CD4-positive, alpha-beta T cell treated with Interleukin-4 for 4 hours (primary cell): ENCODE measurements around the gene MYO5B.

ENCODE experiments used
- DNase-seq: peaks from one replicate; pipeline ENCODE4 v3.0.0-alpha.2; 2020

MYO5B gene

DNA sequence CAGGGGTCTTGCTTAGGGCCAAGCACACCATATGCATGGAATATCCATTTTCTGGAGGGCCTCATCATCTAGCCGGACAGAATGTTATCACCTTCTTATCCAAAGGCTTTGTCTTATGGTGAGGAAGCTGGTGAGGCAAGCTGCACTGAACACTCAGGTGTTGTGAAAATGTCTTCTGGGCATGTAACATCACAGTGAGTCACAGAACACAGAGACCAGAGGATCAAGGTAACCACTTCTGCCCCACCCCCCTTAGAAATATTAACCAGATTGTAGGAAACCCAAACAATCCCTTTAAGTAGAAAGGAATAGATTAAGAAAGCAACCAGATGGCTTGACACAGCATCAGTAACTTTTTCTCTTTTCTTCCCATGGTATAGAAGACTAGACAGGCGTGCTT is 51.1 kb downstream of the MYO5B start:
- no peak for DNase-seq

DNA sequence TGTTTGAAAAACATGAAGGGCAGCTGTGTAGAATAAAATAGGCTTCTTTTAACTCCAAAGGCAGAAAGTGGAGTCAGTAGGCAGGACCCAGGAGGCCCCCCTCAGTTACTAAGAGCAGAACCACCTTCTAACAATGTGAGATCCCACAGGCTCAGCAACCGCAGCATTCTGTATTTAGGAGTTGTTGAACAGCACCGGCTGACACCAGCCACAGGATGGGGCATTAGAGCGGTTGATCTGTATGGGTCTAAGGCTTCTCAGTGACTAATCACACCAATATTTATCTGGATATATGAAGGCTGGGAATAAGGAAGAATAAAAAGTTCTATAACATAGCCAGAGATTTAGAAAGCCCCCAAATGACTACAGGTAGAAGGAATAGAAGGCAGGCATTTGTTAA is 51.7 kb downstream of the MYO5B start:
- DNase-seq: no peak

DNA sequence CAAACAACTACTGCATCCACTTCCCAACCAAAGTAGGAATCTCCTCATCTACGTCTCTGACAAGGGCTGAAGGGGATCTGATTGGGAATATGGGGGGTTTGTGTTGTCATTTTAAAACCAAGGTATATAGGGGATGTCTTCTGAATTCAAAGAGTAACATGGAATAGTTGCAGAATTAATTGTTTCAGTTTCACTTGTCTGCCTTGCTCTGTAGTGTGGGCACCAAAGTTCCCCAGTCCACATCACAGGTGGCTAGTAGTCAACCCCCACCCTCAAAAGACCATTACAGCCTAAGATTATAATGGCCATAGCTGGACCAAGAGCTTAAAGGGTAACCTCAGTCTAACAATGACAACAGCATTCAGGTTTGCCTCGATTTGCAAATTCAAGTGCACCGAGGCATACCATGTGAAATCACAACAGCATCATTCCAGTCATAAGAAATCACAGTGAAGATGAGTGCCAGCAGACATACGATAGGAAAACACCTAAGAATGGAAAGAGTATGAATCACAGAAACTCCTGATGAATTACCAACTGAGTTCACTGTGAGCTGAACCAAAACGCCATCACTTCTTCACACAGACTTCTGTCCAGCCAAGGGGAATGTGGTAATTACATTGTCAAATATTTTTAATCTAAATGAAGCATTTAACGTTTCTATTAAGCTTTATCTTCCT is 52.4 kb downstream of the MYO5B start:
- DNase-seq: no peak

DNA sequence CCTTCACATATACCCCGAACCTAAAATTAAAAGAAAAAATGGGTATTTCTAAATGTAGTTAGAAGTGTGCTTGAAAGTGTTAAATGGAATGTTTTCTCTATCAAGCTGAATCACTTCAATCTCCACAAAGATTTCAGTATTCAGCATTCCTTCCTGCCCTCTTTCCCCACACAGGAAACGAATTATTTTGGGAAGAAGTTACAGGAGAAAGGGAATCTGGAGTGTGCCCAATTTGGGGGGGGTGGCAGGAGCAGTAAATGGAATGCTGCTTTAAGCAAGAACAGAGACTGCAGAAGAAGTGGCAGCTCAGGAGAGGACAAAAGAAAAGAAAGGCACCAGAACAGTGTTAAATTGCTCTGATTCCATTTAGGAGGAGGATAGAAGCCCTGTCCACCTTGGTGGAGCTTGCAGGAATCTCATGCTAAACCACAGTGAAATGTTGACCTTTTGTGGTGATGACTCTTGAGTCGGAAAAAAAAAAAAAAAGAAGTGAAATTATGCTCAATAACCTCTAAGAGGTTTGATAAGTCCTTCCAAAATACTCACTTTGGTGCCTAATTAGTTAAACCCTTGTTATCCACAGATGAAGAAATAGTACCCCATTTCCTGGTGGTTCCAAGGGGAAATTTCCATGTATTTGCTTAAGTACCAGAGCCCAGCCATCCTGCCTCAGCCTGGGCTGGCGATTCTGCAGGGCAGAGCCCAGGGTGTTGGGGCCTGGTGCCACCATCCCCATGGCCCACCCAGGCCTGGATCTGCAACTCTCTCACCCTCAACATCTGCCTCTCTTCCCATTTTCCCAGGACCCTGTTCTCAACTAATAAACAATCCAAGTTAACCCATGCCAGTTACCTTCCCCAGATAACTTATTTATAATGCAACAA is 56.5 kb downstream of the MYO5B start:
- DNase-seq: no peak

DNA sequence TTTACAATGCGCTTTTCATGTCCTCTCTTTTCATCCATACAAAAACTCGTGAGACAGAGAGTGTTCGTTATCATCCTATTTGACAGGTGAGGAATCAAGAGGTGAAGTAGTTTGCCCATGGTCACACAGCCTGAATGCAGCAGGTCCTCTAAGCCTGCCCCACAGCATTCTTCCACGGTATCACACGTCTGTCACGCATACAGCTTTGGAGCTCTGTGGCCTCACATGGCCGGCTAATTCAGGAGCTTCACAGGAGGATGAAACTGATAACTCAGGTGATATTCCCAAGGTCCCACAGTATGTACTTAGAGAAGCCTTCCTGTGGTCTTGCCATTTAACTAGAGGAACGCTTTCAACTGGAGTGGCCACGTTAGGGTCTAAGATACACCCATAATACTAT is 59.0 kb downstream of the MYO5B start:
- DNase-seq: no peak

DNA sequence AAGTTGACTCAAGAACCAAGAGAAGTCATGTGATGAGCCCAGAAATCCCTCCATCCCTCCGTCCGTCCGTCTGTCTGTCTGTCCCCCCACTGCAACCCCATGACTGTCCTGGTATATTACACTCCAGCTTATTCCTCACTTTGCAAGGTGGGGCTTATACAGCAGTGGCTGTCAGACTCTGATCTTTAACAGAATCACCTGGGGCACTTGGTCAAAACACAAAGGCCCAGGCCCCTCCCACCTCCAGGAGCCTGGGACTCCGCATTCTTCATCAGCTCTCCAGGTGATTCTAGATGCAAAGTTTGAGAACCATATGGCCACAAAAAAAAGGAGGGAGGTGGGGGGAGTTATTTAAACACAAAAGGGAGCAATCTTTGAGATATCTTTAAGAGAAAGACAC is 61.4 kb downstream of the MYO5B start:
- DNase-seq: no peak

DNA sequence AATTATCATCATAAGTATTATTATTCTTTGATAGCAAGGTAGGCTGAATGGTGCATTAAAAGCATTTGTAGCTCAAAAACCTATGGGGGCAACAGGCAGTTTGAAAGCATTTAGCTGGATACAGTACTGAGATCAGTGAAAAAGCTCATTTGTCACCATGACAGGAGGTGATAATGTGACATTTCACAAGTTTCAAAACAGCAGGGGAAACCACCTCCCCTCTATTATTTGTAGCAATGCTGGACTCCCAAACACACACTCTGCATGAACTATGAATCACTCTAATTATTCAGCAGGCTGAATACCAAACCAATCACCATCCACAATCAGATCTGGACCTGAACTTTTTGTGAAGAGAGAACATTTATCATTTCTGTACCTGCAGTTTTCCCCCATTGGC is 63.4 kb downstream of the MYO5B start:
- DNase-seq: no peak

DNA sequence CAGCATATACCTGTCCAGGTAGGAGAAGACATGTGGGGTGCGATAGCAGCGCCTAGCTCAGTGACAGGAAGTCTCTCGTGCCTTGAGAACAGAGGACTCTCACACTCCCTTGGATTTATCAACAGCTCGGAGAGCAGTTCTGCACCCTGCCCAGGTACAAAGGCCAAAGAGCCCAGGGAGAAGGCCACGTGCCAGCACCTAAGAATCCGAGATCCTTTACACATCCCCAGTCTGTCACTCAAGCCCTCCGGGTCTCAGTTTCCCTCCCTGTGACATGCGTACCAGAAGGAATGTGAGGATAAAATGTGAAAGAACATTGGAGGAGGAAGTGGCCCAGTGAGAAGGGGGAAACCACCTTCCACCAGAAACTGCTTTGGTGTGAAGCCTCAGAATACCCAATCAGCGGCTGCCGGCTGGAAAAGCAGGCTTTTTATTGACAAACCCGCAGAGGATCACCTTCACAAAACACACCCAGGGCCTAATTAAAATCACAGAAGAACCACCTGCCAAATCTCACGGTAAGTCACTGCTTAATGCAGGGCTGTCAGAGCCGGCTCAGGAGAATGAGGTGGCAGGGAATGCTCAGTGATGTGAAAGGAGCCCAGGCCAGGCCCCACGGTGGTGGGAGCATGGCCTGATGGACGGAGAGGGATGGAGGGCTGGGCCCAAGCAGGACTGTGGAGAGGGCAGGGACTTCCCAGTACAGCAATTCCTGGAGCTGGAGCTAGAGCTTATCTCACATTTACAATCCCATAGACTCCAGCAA is 66.3 kb downstream of the MYO5B start:
- no peak for DNase-seq

DNA sequence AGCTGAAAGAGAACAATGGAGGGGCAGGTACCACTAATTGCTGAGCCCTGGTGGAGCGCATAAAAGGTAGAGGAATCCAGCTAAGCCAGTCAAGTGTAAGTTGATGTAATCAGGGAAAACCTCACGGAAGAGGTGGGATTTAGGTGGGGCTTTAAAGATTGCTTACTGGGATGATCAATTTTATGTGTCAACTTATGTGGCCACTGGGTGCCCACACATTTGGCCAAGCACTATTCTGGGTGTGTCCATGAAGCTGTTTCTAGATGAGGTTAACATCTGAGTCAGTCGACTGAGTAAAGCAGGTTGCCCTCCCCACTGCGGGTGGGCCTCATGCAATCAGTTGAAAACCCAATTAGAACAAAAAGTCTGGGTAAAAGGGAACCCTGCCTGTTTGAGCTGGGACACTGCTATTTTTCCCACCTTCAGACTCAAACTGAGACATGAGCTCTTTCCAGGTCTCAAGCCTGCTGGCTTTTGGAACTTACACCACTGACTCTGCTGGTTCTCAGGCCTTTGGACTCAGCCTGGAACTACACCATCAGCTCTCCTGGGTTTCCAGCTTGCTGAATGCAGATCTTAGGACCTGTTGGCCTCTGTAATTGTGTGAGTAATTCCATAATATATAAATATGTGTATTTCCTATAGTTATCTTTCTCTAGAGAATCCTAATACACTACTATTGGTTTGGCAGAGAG is 67.3 kb downstream of the MYO5B start:
- DNase-seq: no peak

DNA sequence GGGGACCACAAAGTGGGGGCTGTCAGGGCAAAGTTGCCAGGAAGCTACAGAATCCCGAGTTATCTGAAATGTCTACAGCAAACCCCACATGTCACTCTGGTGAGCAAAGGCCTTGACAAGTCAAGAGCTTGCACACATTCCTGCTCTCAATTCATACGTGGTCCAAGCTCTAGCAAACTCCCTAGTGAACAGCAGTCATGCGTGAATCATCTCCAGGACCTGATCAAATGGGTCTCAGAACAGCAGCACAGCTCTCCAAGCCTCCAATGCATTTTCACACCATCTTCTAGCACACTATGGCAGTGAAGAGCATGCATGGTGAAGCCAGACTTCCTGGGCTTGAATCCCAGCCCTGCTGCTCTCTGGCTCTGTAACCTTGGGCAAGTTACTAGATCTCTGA is 68.5 kb downstream of the MYO5B start:
- DNase-seq: no peak

DNA sequence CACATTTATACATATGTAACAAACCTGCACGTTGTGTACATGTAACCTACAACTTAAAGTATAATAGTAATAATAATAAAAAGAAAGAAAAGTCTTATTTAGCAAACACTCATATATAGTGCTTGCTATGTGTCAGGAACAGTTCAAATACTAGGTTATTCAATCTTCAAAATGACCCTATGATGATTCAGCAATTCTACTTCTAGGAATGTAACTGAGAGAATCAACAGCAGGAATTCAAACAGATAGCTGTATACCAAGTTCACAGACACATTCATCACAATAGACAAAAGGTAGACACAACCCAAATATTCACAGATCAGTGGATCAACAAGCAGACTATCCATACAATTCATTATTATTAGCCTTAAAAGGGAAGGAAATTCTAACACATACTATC is 69.5 kb downstream of the MYO5B start:
- no peak for DNase-seq

DNA sequence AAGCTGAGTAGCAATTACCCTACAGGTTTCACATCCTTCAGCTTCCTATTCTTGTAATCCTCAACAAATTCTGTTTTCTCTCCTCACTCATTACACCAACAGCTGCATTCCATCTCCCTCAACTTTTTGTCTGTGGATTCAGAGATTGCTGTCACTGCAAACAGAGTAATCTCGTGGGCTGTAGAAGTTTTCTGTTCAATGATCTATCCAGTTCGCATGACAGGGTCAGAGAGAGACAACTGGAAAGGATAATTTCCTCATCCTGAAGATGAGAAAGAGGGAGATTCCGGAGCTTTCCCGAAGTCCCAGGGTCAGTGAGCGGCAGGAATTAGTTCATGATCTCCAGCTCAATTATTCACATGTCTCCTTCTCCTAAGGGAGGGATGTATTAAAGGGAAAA is 75.7 kb downstream of the MYO5B start:
- DNase-seq: no peak

DNA sequence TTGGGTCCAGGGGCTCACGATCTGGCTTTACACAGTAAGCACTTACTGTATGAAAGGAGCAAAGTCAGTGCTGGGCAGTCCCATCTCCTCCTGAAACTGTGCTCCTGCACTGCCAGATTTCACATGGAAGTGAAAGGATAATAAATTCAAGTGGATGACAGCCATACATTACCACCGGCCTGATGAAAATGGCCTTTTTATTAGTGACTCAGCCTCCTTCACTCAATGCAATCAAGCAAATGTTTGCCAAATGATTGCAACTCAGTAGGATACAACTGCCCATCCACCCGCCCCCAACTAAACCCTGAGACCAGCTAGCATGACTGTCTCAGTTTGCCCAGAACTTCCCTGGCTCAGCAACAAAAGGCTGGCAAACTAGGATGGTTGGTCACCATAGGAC is 77.1 kb downstream of the MYO5B start:
- DNase-seq: no peak

DNA sequence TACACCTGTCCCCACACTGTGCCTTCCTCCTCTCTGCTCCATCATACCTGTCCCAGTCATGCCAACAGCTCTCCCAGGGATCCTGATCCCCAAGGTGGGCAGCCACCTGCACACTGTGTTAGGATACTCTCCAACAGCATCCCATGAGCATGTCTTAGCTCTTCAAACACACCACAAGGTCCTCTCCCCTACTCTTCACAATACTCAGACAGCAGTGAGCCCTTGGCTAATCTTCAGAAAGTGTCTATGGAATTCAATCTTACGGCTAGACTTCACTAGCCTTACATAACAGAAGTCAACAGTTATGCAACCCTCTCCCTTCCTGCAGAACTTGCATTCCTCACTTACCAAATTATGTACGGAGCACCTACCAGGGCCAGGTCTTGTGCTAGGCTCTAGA is 79.9 kb downstream of the MYO5B start:
- no peak for DNase-seq

DNA sequence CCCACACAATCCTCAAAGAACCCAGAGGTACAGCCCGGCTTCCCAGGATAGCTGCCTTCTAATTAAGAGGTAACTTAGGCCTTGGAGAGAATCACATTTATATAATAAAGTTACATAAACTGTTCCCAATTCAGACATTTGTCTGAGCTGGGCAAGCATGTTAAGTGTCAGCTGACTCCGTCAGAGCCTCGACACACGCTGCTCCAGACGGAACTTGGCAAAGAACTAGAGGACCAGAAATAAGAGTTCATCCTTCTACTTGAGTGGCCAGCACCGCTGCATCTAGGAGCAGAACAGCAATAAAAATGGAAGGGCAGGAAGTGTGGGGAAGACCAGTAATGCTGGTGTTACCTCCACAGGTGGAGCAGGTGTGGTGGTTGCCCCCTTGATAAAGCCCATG is 80.5 kb downstream of the MYO5B start:
- no peak for DNase-seq

DNA sequence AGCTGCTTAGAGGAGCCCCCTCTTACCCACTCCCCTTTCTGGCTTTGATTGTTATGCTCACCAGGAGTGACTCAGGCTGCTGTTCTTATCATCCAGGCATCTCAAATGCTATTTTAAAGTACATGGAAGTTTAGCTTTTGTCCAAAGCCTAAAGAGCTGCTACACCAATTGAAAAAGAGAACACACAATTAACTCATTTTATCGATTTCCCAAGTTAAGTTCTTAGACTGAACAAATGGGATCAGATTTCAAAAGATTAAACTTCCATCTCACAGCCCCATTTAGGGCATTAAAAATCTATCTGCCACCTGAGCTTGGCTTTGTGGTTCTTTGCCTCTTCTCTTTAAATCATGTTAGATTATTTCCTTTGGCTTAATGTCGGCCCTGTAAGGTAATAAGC is 81.2 kb downstream of the MYO5B start:
- DNase-seq: no peak

DNA sequence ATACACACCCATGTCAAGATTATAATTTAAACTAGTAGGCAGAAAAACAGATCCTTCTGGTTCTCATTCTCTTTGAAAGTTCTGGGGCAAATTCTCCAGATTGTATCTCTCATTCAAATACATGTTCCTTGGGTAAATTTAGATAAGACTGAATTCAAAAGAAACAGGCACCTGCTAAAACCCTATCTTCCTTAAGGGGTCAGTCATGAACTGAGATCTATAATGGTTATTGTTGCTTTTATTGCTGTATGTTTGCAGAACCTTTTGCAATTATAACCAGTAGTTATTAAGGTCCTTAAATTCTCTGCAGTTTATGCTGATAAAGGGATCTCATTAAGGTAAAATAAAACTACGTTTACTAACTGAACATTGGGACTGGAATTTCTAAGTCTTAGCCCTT is 83.5 kb downstream of the MYO5B start:
- no peak for DNase-seq

DNA sequence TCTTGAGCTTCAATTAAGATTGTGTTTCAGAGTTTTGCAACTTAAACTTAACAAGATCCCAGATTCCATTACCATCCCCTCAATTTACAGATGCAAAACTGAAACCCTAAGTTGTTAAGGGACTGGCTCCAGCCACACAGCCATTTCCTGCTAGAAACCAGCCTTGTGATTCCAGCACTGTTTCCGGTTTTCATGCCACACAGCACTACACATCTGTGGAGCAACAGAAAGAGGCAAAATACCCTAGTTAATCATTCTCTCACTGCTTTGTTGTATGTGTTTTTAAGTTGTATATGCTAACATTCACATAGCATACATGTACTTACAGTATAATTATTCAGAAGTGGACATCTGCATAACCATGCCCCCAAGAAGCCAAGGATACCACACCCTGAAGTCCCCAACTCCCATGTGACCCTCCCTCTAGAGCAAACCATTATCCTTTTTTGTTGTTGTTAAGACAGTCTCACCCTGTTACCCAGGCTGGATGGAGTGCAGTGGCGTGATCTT is 87.4 kb downstream of the MYO5B start:
- DNase-seq: no peak

DNA sequence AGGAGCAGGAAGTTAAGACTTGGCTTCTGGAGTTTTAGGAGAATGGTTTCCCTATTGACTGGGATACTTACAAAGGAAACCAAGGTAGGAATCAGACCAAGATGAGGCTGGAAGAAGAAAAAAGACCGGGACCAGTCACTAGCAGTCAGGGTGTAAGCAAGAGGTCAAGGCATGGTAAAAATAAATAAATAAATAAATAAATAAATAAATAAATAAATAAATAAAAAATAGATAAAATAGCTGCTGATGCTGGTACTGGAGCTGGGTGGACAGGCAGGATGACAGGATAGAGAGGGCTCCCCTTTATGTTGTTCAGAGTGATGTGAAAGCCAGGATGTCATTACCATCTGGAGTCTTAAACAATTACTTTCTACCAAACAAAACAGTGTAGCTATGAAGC is 89.9 kb downstream of the MYO5B start:
- no peak for DNase-seq

DNA sequence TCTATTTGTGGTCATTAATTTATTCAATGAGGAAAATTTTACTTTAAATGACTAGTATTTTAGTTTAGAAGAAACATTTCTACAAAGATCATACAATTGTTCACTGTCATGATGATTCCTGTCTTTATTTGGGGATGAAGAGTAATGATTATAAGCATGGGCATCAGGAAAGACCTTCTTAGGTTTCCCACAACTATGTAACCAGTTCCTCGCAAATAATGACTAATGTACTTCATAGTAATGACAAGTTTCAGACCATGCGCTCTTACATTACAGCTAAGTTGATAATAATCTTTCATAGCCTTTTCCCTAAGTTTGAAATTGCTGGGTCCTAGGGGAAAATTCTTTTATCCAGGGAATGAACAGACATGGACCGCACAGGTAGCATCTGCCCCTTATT is 90.5 kb downstream of the MYO5B start:
- no peak for DNase-seq

DNA sequence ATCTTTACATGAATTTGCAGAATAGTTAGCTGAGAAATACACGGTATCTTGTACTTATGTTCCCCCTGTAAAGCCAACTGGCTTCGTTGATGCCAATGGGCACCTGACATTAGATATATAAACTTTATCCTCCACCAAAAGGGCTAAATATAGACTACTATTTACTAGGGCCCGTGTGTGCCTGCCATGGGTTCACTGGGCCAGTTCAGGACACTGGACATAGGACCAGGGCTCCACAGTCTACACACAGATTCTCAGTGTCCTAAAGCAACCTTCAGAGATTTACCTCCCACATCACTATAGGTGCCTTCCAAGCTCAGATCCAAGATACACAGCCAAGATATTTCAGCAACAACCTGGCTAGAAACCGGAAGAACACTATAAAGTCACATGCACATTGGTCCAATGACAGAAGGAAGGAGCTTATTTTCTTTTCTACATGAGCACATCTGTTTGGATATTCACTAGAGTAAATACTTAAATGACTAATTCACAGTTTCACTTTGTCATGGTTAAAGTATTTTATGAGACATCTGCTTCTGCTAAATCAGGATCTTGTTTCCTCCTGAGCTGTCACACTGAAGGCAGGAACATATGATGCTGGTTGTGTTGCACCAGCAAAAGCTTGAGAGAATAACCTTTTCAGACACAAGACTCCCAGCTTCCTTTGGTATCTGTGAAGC is 95.1 kb downstream of the MYO5B start:
- DNase-seq: no peak

DNA sequence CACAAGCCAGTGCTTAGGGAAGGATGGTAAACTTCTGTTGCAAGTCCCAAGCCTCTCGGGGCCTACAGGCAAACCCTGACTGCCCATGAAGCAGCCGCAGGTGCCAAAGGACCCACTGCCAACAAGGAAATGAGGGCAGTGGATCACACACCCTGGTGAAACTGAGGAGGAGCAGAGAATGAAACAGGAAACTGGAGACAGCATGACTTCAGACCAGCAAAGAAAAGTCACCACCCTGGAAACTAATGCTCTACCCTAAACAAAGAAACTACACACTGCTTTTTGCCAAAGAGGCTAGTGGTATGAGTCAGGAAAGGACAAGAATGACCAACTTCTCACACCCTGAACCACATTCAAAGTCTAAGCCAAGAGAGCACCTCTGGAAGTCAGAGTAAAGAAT is 97.2 kb downstream of the MYO5B start:
- DNase-seq: no peak
